ENCODE results near the gene WFS1.

The WFS1 gene

GRCh38 chr4:6236816-6237390 is 32.7 kb upstream of the WFS1 start:
- DNase-seq = no peak

- DNase-seq = no peak
Measured at GRCh38 chr4:6239486-6239885, 30.2 kb upstream of the WFS1 start.

DNA sequence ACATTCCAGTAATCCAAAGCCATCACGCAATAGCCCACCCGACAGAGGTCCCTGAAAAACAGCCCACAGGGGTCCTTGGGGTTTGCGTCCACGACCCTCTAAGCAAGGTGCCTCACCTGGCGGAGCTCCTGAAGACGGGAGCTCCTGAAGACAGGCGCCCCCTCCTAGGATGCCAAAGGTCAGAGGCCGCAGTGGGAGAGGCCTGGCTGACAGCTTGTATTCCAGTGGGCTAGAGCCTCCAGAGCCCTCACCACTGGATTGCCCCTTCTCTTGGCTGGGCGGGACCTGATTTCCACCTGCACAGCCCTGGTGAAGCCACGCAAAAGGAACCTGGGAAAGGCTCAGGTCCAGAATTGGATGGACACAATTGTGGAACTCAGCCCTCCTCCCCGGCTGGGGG is 29.7 kb upstream of the WFS1 start:
- DNase-seq = no peak

GRCh38 chr4:6241062-6241845 is 28.4 kb upstream of the WFS1 start:
- DNase-seq = no peak

DNA sequence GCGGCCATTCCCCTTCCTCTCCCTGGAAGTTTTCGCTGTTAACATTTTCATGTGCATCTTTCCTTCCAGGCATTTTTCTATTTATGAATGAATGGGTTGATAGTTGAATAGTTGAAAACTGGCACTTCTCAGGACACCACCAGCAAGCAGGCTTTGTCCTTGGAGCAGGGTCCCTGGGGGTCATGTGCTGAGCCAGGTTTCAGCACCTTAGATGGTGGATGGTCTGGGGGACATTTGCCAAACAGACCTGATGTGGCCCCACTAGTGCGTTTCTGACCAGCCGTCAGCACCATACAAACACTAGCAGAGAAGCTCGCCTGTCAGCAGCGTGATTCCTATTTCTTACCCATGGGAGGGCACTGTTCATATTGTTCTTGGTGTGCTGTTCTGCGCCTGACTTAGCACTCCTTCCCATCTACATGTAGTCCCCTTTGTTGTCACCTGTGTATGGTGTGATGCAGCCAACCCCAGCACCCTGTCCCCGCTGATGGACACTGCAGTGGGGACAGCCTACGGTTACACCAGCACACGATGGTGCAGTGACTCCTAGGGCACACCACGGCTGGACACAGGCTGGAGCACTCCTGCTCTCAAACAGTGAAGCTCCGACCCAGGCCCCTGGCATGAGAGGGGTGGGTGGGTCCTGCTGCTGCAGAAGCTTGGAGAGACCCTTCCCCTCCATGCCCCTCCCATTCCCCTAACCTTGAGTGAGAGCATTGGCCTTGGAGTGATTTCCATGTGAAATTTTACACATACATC is 27.2 kb upstream of the WFS1 start:
- no peak for DNase-seq

DNA sequence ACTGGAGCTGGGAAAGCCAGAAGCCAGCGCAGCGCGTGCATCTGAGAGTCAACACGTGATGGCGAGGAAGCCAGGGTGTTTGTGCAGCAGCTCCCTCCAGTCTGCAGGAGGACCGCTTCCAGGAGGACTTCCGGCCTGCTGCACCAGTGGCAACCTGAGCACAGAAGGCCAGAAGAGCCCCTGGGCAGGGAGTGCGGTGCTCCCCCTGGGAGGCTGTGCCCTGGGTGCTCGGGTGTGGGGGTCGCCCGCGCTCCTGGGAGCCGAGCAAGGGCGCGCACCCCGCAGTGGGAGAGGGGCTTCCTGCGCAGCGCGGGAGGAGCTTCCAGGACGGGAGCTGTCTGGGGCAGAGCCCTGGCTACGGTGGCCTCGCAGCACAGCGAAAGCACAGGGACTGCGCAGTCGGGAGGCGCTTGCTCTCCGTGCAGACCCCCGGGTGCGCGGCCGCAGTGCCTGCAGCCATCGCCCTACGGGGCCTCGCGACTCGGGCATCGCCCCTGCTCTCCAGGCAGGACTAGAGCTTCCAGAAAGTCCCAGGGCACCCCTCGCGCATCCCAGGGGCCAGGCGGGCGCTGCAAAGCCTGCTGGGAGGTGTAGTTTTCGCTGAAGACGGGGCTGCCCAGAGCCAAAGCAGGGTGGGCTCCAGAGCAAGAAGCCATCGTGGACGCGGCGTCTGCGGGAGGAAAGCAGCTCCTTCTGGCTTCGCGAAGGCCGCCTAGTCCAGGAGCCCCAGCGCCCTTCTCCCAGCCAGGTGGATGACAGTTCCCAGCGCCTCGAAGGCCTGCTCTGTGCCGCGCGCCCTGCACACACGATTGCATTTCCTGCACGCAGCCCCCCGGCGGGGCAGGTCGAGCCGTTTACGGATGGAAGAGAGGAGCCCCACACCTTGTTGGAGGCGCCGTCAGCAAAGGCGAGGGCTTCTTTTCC is 24.1 kb upstream of the WFS1 start:
- DNase-seq = no peak

GRCh38 chr4:6246170-6246634 is 23.4 kb upstream of the WFS1 start:
- no peak for DNase-seq

DNA sequence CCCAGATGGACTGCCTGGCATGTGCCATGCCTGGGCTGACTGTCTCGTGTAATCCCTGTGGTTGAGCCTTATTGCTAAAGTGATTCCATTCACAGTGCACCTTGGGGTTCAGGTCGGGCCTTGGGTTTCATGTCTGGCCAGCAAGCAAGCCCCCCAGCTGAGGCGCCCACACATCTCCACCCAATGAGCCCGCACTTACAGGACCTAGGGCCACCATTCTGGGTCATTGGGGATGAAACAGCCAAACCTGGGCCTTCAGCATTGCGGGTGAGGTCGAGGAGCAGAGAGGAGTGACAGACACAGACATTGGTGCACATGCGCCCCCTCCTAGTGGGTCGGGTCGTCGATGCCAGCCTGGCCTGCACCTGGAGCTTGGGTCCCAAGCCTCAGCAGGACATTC is 21.3 kb upstream of the WFS1 start:
- no peak for DNase-seq

GRCh38 chr4:6250235-6250983 is 19.2 kb upstream of the WFS1 start:
- DNase-seq = peak; percentile 77

DNA sequence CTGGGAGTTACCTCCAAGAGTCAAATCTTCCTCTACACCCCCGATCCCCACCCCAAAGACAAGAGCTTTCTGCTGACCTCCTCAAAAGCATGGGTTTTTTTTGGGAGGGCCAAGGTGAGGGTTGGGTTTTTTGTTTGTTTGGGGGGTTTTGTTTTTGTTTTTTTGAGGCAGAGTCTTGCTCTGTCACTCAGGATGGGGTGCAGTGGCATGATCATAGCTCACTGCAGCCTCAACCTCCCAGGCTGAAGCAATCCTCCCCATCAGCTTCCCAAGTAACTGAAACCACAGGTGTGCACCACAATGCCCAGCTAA is 18.7 kb upstream of the WFS1 start:
- no peak for DNase-seq

- no peak for DNase-seq
Measured at GRCh38 chr4:6251365-6251764, 18.3 kb upstream of the WFS1 start.

DNA sequence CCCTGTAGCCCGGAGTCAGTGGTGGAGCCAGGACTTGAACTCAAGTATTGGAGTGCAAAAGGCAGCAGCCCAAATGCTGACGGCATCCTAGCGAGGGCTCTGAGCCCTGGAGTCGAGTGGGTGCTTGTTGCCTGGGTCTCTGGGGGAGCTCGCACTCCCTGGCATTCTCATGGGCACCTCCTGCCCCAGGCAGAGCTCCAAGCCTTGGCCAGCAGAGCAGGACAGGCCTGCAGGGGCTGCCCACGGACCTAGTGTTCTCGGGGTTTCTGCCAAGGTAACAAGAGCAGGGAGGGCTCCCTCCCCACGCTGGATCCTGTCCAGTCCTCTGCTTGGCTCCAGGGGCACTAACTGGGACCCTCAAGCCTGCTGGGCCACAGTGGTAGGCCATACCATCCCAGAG is 17.6 kb upstream of the WFS1 start:
- no peak for DNase-seq

GRCh38 chr4:6253111-6253510 is 16.5 kb upstream of the WFS1 start:
- DNase-seq = no peak

- no peak for DNase-seq
Measured at GRCh38 chr4:6253961-6254360, 15.7 kb upstream of the WFS1 start.

- no peak for DNase-seq
Measured at GRCh38 chr4:6256141-6256540, 13.5 kb upstream of the WFS1 start.

- DNase-seq = peak; percentile 33
Measured at GRCh38 chr4:6257247-6258025, 12.2 kb upstream of the WFS1 start.

DNA sequence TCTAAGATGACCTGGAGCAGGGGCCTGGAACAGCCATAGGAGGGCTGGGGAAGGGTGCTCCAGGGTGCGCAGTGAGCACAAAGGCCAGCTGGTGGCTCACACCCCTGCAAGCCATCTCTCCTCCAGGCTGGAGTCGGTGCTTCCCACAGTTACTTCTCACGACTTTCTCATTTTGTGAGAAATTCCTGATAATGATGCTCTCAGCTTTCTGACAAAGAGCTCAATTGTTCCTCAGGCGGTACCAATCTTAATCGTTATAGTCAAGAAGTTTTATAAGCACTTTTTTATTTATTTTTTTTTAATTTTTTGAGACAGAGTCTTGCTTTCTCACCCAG is 11.7 kb upstream of the WFS1 start:
- no peak for DNase-seq

- no peak for DNase-seq
Measured at GRCh38 chr4:6258741-6259140, 10.9 kb upstream of the WFS1 start.

- DNase-seq = no peak
Measured at GRCh38 chr4:6259886-6260285, 9.8 kb upstream of the WFS1 start.

GRCh38 chr4:6262176-6262575 is 7.5 kb upstream of the WFS1 start:
- no peak for DNase-seq

DNA sequence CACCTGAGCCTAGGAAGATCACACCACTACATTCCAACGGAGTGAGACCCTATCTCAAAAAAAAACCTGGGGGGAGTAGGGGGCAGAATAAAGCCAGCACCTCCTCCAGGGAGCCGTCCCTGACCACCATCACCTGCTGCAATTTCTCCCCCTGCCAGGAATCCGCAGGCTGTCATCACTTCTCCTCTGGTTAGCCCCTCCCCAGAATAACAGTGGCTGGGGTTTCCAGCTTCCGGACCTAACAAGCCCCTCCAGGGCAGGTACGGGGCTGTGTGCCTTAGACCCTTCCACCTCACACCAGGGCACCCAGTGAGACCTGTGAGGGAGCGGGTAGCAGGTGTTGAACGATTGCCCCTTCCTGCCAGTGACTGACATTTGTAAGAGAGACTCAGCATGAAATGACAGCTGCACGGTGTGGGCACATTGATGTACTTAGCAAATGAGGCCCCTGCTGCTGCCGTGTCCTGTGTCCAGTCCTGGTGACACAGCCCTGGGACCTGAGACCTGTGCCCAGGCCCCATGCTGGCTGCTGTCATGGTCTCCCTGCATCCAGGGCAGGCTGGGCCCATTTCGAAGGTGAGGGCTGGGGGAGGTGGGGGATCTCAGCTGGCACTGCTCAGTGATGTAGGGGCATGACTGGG is 6.7 kb upstream of the WFS1 start:
- no peak for DNase-seq

Data from activated CD4-positive, alpha-beta T cell treated with anti-CD3 and anti-CD28 coated beads, Interleukin-10, Interleukin-2, amounts not matched to agents 100 ng/mL and 50 ng/mL, durations not matched to agents 16 hours and 8 hours (primary cell).